Hematopoietic multipotent progenitor cell treated with erythropoietin and hydrocortisone succinate and interleukin-3 and kit ligand, for 8 days (in vitro differentiated cells): ENCODE data around the gene ADAMTSL3.
"Not testable (repeated sequence)": the region's sequence is repeated elsewhere in the genome, so short reads cannot be mapped to it uniquely, and the experiment has no call there.

Source experiments
- DNase-seq: peaks from one replicate; pipeline ENCODE4 v3.0.0-alpha.2; 2015

The ADAMTSL3 gene

GRCh38 chr15:83757291-83757690 lies 103.4 kb downstream of the ADAMTSL3 start:
- not testable (repeated sequence) for DNase-seq

- DNase-seq: no peak
Observed at GRCh38 chr15:83762367-83762766, 108.4 kb downstream of the ADAMTSL3 start.

- no peak for DNase-seq
Observed at GRCh38 chr15:83764201-83764838, 110.4 kb downstream of the ADAMTSL3 start.

- DNase-seq: no peak
Observed at GRCh38 chr15:83766339-83766738, 112.4 kb downstream of the ADAMTSL3 start.

GRCh38 chr15:83767741-83768140 lies 113.8 kb downstream of the ADAMTSL3 start:
- no peak for DNase-seq

- no peak for DNase-seq
Observed at GRCh38 chr15:83769411-83769999, 115.6 kb downstream of the ADAMTSL3 start.

GRCh38 chr15:83775738-83776137 lies 121.8 kb downstream of the ADAMTSL3 start:
- DNase-seq: no peak

GRCh38 chr15:83776986-83777385 lies 123.1 kb downstream of the ADAMTSL3 start:
- no peak for DNase-seq

- no peak for DNase-seq
Observed at GRCh38 chr15:83783227-83783626, 129.3 kb downstream of the ADAMTSL3 start.

GRCh38 chr15:83784975-83785374 lies 131.1 kb downstream of the ADAMTSL3 start:
- DNase-seq: no peak

GRCh38 chr15:83786336-83786735 lies 132.4 kb downstream of the ADAMTSL3 start:
- DNase-seq: no peak

- DNase-seq: no peak
Observed at GRCh38 chr15:83793069-83793468, 139.1 kb downstream of the ADAMTSL3 start.

- no peak for DNase-seq
Observed at GRCh38 chr15:83794209-83794608, 140.3 kb downstream of the ADAMTSL3 start.

- no peak for DNase-seq
Observed at GRCh38 chr15:83809345-83809744, 155.4 kb downstream of the ADAMTSL3 start.

- no peak for DNase-seq
Observed at GRCh38 chr15:83810110-83810509, 156.2 kb downstream of the ADAMTSL3 start.

GRCh38 chr15:83813682-83814081 lies 159.8 kb downstream of the ADAMTSL3 start:
- DNase-seq: no peak

- DNase-seq: no peak
Observed at GRCh38 chr15:83815506-83815905, 161.6 kb downstream of the ADAMTSL3 start.

- DNase-seq: no peak
Observed at GRCh38 chr15:83816124-83816883, 162.4 kb downstream of the ADAMTSL3 start.

GRCh38 chr15:83818591-83818990 lies 164.7 kb downstream of the ADAMTSL3 start:
- no peak for DNase-seq

- DNase-seq: no peak
Observed at GRCh38 chr15:83830381-83830780, 176.5 kb downstream of the ADAMTSL3 start.

GRCh38 chr15:83833569-83833968 lies 179.6 kb downstream of the ADAMTSL3 start:
- no peak for DNase-seq

GRCh38 chr15:83835479-83835878 lies 181.6 kb downstream of the ADAMTSL3 start:
- no peak for DNase-seq

GRCh38 chr15:83837945-83838571 lies 184.1 kb downstream of the ADAMTSL3 start:
- peak; percentile 27 for DNase-seq

- DNase-seq: no peak
Observed at GRCh38 chr15:83838763-83839162, 184.8 kb downstream of the ADAMTSL3 start.
